Measurements from ENCODE around the gene ZBTB8A.
"Not testable (repeated sequence)": the region's sequence is repeated elsewhere in the genome, so short reads cannot be mapped to it uniquely, and the experiment has no call there.

The ZBTB8A gene

GRCh38 chr1:32636914-32637645, 97.9 kb downstream of the ZBTB8A start:
- Histone ChIP-seq H3K4me2 (no peak overlapping the region), H3K79me2 (ENCODE audit: insufficient read depth, low read depth) (peaks cover 80% of the 10 kb centered on the region; the same call in 1 of the 2 replicates), H3K36me3 (ENCODE audit: insufficient read depth) (no peaks in the 10 kb centered on the region), H4K20me1 (ENCODE audit: insufficient read depth) (no peaks in the 10 kb centered on the region), H3K27ac (no peak overlapping the region), H2AFZ (ENCODE audit: low read depth) (no peak overlapping the region), H3K4me1 (ENCODE audit: low read depth, poor library complexity, severe bottlenecking) (peaks cover 41% of the 10 kb centered on the region), H3K27me3 (ENCODE audit: insufficient read depth, low read depth) (no peaks in the 10 kb centered on the region), H3K9ac (no peak overlapping the region), H3K4me3 (IDR thresholded peaks at IDR 0.05; ENCODE audit: insufficient read depth, low read depth, low read length) (no peak overlapping the region)
- no peak for TF ChIP-seq CTCF (conservative IDR thresholded peaks at IDR 0.05; ENCODE audit: low read depth, low read length)

GRCh38 chr1:32639489-32640075, 100.4 kb downstream of the ZBTB8A start:
- no peaks in the 10 kb centered on the region for H3K27me3 ChIP-seq (ENCODE audit: insufficient read depth, low read depth)
- no peaks in the 10 kb centered on the region for H3K36me3 ChIP-seq (ENCODE audit: insufficient read depth)
- peaks cover 18% of the 10 kb centered on the region for H3K4me1 ChIP-seq (ENCODE audit: low read depth, poor library complexity, severe bottlenecking)
- no peak overlapping the region for H3K4me2 ChIP-seq
- TF ChIP-seq CTCF (conservative IDR thresholded peaks at IDR 0.05; ENCODE audit: low read depth, low read length) = no peak
- no peaks in the 10 kb centered on the region for H4K20me1 ChIP-seq (ENCODE audit: insufficient read depth)
- H3K4me3 ChIP-seq (IDR thresholded peaks at IDR 0.05; ENCODE audit: insufficient read depth, low read depth, low read length) = no peak overlapping the region
- no peak overlapping the region for H3K27ac ChIP-seq
- peaks cover 90% of the 10 kb centered on the region for H3K79me2 ChIP-seq (ENCODE audit: insufficient read depth, low read depth)
- H3K9ac ChIP-seq = no peak overlapping the region
- H2AFZ ChIP-seq (ENCODE audit: low read depth) = no peak overlapping the region

GRCh38 chr1:32642292-32642827, 103.1 kb downstream of the ZBTB8A start:
- H3K4me3 ChIP-seq (IDR thresholded peaks at IDR 0.05; ENCODE audit: insufficient read depth, low read depth, low read length); H3K9ac ChIP-seq; H3K27ac ChIP-seq; H3K4me1 ChIP-seq (ENCODE audit: low read depth, poor library complexity, severe bottlenecking); H3K27me3 ChIP-seq (ENCODE audit: insufficient read depth, low read depth); H4K20me1 ChIP-seq (ENCODE audit: insufficient read depth); H3K4me2 ChIP-seq; H2AFZ ChIP-seq (ENCODE audit: low read depth); H3K36me3 ChIP-seq (ENCODE audit: insufficient read depth): not testable (repeated sequence)
- peaks cover 88% of the 10 kb centered on the region for H3K79me2 ChIP-seq (ENCODE audit: insufficient read depth, low read depth)

- peaks cover 90% of the 10 kb centered on the region for H3K79me2 ChIP-seq (ENCODE audit: insufficient read depth, low read depth)
- no peak overlapping the region for H3K4me2 ChIP-seq
- TF ChIP-seq CTCF (conservative IDR thresholded peaks at IDR 0.05; ENCODE audit: low read depth, low read length) = no peak
- no peak overlapping the region for H3K27ac ChIP-seq
- H2AFZ ChIP-seq (ENCODE audit: low read depth) = no peak overlapping the region
- H4K20me1 ChIP-seq (ENCODE audit: insufficient read depth) = no peaks in the 10 kb centered on the region
- peaks cover 14% of the 10 kb centered on the region for H3K4me1 ChIP-seq (ENCODE audit: low read depth, poor library complexity, severe bottlenecking)
- no peaks in the 10 kb centered on the region for H3K27me3 ChIP-seq (ENCODE audit: insufficient read depth, low read depth)
- H3K9ac ChIP-seq = no peak overlapping the region
- no peaks in the 10 kb centered on the region for H3K36me3 ChIP-seq (ENCODE audit: insufficient read depth)
- H3K4me3 ChIP-seq (IDR thresholded peaks at IDR 0.05; ENCODE audit: insufficient read depth, low read depth, low read length) = no peak overlapping the region
Measured at GRCh38 chr1:32644426-32644825, 105.2 kb downstream of the ZBTB8A start.
